ENCODE measurements around the gene ATE1. TPM values are rescaled to one million over a fixed set of nuclear protein-coding genes. Genes with fewer than 3 reads are reported as not detected.
"Not testable (repeated sequence)": the region's sequence is repeated elsewhere in the genome, so short reads cannot be mapped to it uniquely, and the experiment has no call there.

Gene ATE1
- total RNA-seq, 1 donor from 2014 or later, result 35.4 TPM

DNA sequence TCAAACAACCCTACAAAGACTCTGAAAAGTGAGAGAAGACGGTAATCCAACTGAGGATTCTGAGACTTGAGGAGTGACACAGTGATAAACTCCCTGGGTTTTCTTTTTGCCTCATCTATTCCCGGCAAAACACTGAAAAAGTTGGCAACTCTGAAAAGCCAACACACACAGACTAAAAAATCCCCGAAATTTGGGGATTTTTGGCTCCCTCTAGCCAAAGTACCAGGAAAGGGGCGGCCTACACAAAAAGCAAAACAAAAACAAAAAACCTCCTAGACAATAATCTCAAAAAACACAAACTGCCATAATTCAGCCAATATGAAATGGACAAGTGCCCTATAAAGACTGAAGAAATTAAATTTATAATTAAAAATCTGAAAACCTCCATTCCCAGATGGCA, 161.4 kb downstream of the ATE1 start:
- H3K9me3 Mint-ChIP-seq, result peaks cover 15% of the 10 kb centered on the region
- DNase-seq (ENCODE audit: extremely low spot score, unreplicated experiment), result no peak
- H3K36me3 Mint-ChIP-seq, result peaks cover 44% of the 10 kb centered on the region
- peaks cover 21% of the 10 kb centered on the region for H3K4me1 Mint-ChIP-seq (ENCODE audit: unreplicated experiment)
- no peak overlapping the region for H3K4me3 Mint-ChIP-seq
- TF ChIP-seq, protein P1, sequence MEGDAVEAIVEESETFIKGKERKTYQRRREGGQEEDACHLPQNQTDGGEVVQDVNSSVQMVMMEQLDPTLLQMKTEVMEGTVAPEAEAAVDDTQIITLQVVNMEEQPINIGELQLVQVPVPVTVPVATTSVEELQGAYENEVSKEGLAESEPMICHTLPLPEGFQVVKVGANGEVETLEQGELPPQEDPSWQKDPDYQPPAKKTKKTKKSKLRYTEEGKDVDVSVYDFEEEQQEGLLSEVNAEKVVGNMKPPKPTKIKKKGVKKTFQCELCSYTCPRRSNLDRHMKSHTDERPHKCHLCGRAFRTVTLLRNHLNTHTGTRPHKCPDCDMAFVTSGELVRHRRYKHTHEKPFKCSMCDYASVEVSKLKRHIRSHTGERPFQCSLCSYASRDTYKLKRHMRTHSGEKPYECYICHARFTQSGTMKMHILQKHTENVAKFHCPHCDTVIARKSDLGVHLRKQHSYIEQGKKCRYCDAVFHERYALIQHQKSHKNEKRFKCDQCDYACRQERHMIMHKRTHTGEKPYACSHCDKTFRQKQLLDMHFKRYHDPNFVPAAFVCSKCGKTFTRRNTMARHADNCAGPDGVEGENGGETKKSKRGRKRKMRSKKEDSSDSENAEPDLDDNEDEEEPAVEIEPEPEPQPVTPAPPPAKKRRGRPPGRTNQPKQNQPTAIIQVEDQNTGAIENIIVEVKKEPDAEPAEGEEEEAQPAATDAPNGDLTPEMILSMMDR (conservative IDR thresholded peaks at IDR 0.05), result no peak
- H3K27ac Mint-ChIP-seq, result no peak overlapping the region
- no peaks in the 10 kb centered on the region for H3K27me3 Mint-ChIP-seq

DNA sequence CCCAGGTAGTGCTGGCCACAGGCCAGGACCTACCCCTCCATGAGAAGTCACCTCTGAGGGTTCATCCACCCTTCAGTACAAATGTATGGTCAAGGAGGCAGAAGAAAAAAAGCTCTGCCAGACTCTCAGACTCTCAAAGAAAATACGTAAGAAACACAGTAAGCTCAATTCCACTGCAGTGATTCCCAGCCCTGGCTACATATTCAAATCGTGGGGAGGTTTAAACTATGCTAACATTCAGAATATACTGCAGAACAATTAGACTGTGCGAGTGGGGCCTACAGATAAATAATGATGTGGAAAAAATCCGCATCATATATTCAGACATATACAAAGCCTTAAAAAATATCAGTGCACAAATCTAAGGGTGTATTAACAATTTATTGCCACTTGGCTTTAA, 162.6 kb downstream of the ATE1 start:
- Mint-ChIP-seq H3K27me3 (no peaks in the 10 kb centered on the region), H3K36me3 (peaks cover 55% of the 10 kb centered on the region), H3K9me3 (peaks cover 22% of the 10 kb centered on the region), H3K27ac (no peak overlapping the region), H3K4me1 (ENCODE audit: unreplicated experiment) (peaks cover 21% of the 10 kb centered on the region), H3K4me3 (no peak overlapping the region)
- TF ChIP-seq, protein P1 (conservative IDR thresholded peaks at IDR 0.05), result no peak
- no peak for DNase-seq (ENCODE audit: extremely low spot score, unreplicated experiment)

- peaks cover 27% of the 10 kb centered on the region for H3K9me3 Mint-ChIP-seq
- H3K4me3 Mint-ChIP-seq, result peak overlapping the region; percentile 27
- DNase-seq (ENCODE audit: extremely low spot score, unreplicated experiment), result no peak
- peaks cover 58% of the 10 kb centered on the region for H3K36me3 Mint-ChIP-seq
- no peaks in the 10 kb centered on the region for H3K27me3 Mint-ChIP-seq
- peak overlapping the region; percentile 52 for H3K27ac Mint-ChIP-seq
- peaks cover 21% of the 10 kb centered on the region for H3K4me1 Mint-ChIP-seq (ENCODE audit: unreplicated experiment)
- TF ChIP-seq, protein P1 (conservative IDR thresholded peaks at IDR 0.05), result no peak
Measured at GRCh38 chr10:121764233-121764942, 163.4 kb downstream of the ATE1 start.

DNA sequence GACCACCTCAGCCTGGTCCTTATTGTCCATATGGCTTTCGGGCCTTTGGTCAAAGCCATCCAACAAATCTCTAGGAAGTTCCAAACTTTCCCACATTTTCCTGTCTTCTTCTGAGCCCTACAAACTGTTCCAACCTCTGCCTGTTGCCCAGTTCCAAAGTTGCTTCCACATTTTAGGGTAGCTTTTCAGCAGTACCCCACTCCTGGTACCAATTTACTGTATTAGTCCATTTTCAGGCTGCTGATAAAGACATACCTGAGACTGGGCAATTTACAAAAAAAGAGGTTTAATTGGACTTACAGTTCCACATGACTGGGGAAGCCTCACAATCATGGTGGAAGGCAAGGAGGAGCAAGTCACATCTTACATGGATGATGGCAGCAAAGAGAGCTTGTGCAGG, 170.6 kb downstream of the ATE1 start:
- not testable (repeated sequence) for H3K4me1 Mint-ChIP-seq (ENCODE audit: unreplicated experiment); DNase-seq (ENCODE audit: extremely low spot score, unreplicated experiment); H3K4me3 Mint-ChIP-seq; H3K27me3 Mint-ChIP-seq; H3K27ac Mint-ChIP-seq
- Mint-ChIP-seq H3K9me3 (peaks cover 39% of the 10 kb centered on the region), H3K36me3 (peaks cover 64% of the 10 kb centered on the region)

DNA sequence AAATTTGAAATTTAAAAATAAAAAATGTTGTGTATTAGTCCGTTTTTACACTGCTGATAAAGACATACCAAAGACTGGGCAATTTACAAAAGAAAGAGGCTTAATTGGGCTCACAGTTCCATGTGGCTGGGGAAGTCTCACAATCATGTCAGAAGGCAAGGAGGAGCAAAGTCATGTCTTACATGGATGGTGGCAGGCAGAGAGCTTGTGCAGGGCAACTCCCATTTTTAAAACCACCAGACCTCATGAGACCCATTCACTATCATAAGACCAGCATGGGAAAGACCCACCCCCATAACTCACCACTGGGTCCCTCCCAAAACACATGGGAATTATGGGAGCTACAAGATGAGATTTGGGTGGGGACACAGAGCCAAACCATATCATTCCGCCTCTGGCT, 172.3 kb downstream of the ATE1 start:
- H3K9me3 Mint-ChIP-seq, result peaks cover 35% of the 10 kb centered on the region
- peaks cover 48% of the 10 kb centered on the region for H3K36me3 Mint-ChIP-seq
- H3K4me3 Mint-ChIP-seq; H3K4me1 Mint-ChIP-seq (ENCODE audit: unreplicated experiment); H3K27ac Mint-ChIP-seq; DNase-seq (ENCODE audit: extremely low spot score, unreplicated experiment); H3K27me3 Mint-ChIP-seq: not testable (repeated sequence)

- DNase-seq (ENCODE audit: extremely low spot score, unreplicated experiment), result no peak
- no peak overlapping the region for H3K27ac Mint-ChIP-seq
- peaks cover 28% of the 10 kb centered on the region for H3K9me3 Mint-ChIP-seq
- peaks cover 3% of the 10 kb centered on the region for H3K4me1 Mint-ChIP-seq (ENCODE audit: unreplicated experiment)
- TF ChIP-seq, protein P1 (conservative IDR thresholded peaks at IDR 0.05), result no peak
- peaks cover 40% of the 10 kb centered on the region for H3K36me3 Mint-ChIP-seq
- H3K4me3 Mint-ChIP-seq, result no peak overlapping the region
- no peaks in the 10 kb centered on the region for H3K27me3 Mint-ChIP-seq
Measured at GRCh38 chr10:121754666-121755065, 173.2 kb downstream of the ATE1 start.
